Left renal pelvis (tissue), 4 donors: ENCODE data around the gene VPS36. TPM values are rescaled to one million over a fixed set of nuclear protein-coding genes. Genes with fewer than 3 reads are reported as not detected.
"Not testable (repeated sequence)": the region's sequence is repeated elsewhere in the genome, so short reads cannot be mapped to it uniquely, and the experiment has no call there.

ENCODE experiments used
- DNase-seq, 4 donors: peaks; one replicate each; pipeline ENCODE4 v3.0.0-alpha.2; 2013; ENCODE audit warnings: low read depth in 4 of 4, low spot score in 3 of 4
- polyA plus RNA-seq, 4 donors: library from polyadenylated mRNA; unstranded; fragments of 120-200 nt; gene quantifications; one replicate each; pipeline ENCODE4 v1.2.1, GENCODE V29; 2013; ENCODE audit not compliant: insufficient read length in 4 of 4

VPS36 gene
- polyA plus RNA-seq, 4 donors, result 42.0 to 63.5 (median 55.4) TPM

- no peak for DNase-seq
Measured at GRCh38 chr13:52383366-52383765, 67.1 kb downstream of the VPS36 start.

GRCh38 chr13:52378312-52378711, 72.1 kb downstream of the VPS36 start:
- DNase-seq, result no peak

DNA sequence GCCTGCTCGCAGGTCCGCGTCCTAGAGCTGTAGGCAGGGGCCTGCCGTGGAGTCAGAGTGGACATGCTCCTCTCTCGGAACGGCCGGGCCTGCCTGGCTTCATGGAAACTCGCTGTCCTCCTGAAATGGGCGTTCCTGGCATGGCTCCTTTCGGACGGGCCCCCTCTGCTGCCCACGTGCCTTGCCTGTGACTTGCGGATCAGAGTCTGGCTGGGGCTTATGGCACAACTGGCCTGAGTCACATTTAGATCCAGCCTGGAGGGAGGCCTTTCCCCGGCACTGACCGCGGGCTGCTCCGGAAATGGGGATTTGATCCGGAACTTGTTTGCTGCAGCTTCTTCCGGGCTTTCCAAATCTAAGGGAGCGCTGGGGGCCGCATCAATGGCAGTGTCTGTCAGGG, 72.5 kb downstream of the VPS36 start:
- DNase-seq, result no peak

- DNase-seq, result no peak
Measured at GRCh38 chr13:52374873-52375411, 75.5 kb downstream of the VPS36 start.

GRCh38 chr13:52374389-52374788, 76.0 kb downstream of the VPS36 start:
- no peak for DNase-seq

GRCh38 chr13:52373277-52373676, 77.2 kb downstream of the VPS36 start:
- DNase-seq, result not testable (repeated sequence)

GRCh38 chr13:52371736-52372247, 78.6 kb downstream of the VPS36 start:
- no peak for DNase-seq

GRCh38 chr13:52366291-52366690, 84.1 kb downstream of the VPS36 start:
- no peak for DNase-seq

Other genes starting within 250 kb of the VPS36 start
- 1 to 10 TPM; 6.7 to 8.5 (median 7.7) TPM for gene THSD1, start 44.5 kb downstream of the VPS36 start, polyA plus RNA-seq
- gene CKAP2, start 4.8 kb upstream of the VPS36 start, polyA plus RNA-seq, result 10 to 100 TPM; 51.6 to 74.5 (median 55.4) TPM
- 10 to 100 TPM; 18.4 to 25.0 (median 22.8) TPM for gene HNRNPA1L2, start 191.8 kb upstream of the VPS36 start, polyA plus RNA-seq
- 10 to 100 TPM; 44.2 to 64.5 (median 53.4) TPM for gene SUGT1, start 202.2 kb upstream of the VPS36 start, polyA plus RNA-seq